Measurements from ENCODE around the gene SIRT1.

DNA sequence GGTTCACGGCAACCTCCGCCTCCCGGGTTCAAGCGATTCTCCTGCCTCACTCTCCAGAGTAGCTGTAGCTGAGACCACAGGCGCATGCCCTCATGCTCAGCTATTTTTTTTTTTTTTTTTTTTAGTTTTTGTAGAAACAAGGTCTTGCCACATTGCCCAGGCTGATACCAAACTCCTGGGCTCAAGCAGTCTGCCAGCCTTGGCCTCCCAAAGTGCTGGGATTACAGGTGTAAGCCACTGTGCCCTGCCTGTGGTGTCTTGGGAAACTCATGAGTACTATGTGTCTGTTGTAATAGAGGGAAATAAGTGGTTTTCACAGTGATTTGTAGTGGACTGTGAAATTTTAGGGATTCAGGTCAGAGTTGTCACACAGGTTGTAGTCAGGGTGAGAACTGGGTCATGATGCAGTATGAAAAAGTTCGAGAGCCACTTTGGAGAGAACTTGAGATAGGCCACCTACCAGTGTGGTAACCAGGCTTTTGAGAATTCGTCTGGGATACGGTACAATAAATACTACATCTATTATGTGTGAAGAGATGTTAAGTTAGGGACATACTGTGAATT lies 30.4 kb downstream of the SIRT1 start:
- TF ChIP-seq EZH2 (IDR thresholded peaks at IDR 0.05; ENCODE audit: borderline replicate concordance, low read depth, low read length, severe bottlenecking) (no peak), POLR2A (IDR thresholded peaks at IDR 0.05; ENCODE audit: low read depth, low read length) (no peak)
- TF ChIP-seq, protein P1, sequence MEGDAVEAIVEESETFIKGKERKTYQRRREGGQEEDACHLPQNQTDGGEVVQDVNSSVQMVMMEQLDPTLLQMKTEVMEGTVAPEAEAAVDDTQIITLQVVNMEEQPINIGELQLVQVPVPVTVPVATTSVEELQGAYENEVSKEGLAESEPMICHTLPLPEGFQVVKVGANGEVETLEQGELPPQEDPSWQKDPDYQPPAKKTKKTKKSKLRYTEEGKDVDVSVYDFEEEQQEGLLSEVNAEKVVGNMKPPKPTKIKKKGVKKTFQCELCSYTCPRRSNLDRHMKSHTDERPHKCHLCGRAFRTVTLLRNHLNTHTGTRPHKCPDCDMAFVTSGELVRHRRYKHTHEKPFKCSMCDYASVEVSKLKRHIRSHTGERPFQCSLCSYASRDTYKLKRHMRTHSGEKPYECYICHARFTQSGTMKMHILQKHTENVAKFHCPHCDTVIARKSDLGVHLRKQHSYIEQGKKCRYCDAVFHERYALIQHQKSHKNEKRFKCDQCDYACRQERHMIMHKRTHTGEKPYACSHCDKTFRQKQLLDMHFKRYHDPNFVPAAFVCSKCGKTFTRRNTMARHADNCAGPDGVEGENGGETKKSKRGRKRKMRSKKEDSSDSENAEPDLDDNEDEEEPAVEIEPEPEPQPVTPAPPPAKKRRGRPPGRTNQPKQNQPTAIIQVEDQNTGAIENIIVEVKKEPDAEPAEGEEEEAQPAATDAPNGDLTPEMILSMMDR (IDR thresholded peaks at IDR 0.05; ENCODE audit: extremely low read depth in 1 of 2, insufficient read depth in 1 of 2, low read depth in 1 of 2, low read length in 2 of 2) = no peak

Data from endothelial cell of umbilical vein (primary cell).